ENCODE results near the gene ATP6V0A4. TPM values are rescaled to one million over a fixed set of nuclear protein-coding genes. Genes with fewer than 3 reads are reported as not detected.

ATP6V0A4 gene
- polyA plus RNA-seq, 2 donors = 1.3 to 4.4 TPM

GRCh38 chr7:138755842-138756590 is 42.0 kb downstream of the ATP6V0A4 start:
- no peak overlapping the region for H3K27ac ChIP-seq (ENCODE audit: low read depth in 2 of 2, low read length in 1 of 2)
- H3K27me3 ChIP-seq (ENCODE audit: control insufficient read depth in 1 of 2, insufficient read depth in 2 of 2, low read length in 2 of 2) = no peaks in the 10 kb centered on the region
- H3K4me1 ChIP-seq (ENCODE audit: control insufficient read depth in 2 of 2, insufficient read depth in 2 of 2, low read length in 1 of 2) = peaks cover 2 to 3% of the 10 kb centered on the region in 2 donors
- H3K9me3 ChIP-seq (ENCODE audit: control insufficient read depth in 2 of 2, insufficient read depth in 1 of 2, low read depth in 1 of 2, low read length in 1 of 2) = peaks cover 0 to 4% of the 10 kb centered on the region in 2 donors
- H3K36me3 ChIP-seq (ENCODE audit: control insufficient read depth in 2 of 2, insufficient read depth in 2 of 2, low read length in 1 of 2) = no peaks in the 10 kb centered on the region
- 60 to 72% methylated on average over 4 of the region's 4 CpGs for WGBS, 2 donors
- H3K4me3 ChIP-seq (ENCODE audit: low read depth in 1 of 2, low read length in 2 of 2) = no peak overlapping the region

DNA sequence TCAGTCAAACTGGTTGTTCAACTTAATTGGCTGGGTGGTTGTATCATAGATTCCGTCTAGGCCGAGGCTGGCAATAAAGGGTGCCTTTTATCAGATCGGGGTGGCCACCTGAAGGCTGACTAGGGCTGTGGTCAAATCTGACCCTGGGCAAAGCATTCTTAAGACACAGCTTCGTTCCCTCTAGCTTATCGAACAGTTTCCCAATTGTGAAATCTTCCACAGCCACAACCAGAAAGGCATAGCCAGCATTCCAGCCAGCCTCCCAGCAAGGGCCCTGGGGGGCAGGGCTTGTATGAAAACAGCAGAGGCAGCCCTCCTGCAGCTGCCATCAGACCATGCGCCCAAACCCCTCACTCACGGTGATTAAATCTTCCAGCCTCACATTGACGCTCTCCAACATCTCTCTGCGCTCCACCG is 42.7 kb downstream of the ATP6V0A4 start:
- H3K4me1 ChIP-seq (ENCODE audit: control insufficient read depth in 2 of 2, insufficient read depth in 2 of 2, low read length in 1 of 2) = peaks cover 2 to 3% of the 10 kb centered on the region in 2 donors
- no peaks in the 10 kb centered on the region for H3K27me3 ChIP-seq (ENCODE audit: control insufficient read depth in 1 of 2, insufficient read depth in 2 of 2, low read length in 2 of 2)
- no peaks in the 10 kb centered on the region for H3K36me3 ChIP-seq (ENCODE audit: control insufficient read depth in 2 of 2, insufficient read depth in 2 of 2, low read length in 1 of 2)
- H3K4me3 ChIP-seq (ENCODE audit: low read depth in 1 of 2, low read length in 2 of 2) = no peak overlapping the region
- no peak overlapping the region for H3K27ac ChIP-seq (ENCODE audit: low read depth in 2 of 2, low read length in 1 of 2)
- 77 to 80% methylated on average over 10 of the region's 10 CpGs for WGBS, 2 donors
- peaks cover 0 to 4% of the 10 kb centered on the region in 2 donors for H3K9me3 ChIP-seq (ENCODE audit: control insufficient read depth in 2 of 2, insufficient read depth in 1 of 2, low read depth in 1 of 2, low read length in 1 of 2)

DNA sequence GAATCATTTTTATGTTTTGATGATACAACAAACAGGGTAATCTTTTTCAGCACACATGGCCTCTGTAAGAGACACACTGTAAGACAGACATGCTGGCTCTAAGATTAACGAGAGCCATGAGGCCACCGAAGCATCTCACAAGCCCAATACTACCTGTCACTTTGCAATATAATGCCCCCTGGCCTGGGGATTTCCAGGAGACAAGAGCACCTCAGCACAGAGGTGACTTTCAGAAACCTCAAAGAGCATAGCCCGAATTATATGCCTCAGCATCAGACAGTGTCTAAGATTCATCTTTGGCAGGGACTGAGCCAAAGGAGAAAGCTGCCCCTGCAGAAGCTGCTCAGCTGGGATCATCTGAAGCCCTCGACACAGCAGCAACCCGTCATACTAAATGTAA is 44.4 kb downstream of the ATP6V0A4 start:
- 77 to 81% methylated on average over 5 of the region's 5 CpGs for WGBS, 2 donors
- Histone ChIP-seq H3K4me1 (ENCODE audit: control insufficient read depth in 2 of 2, insufficient read depth in 2 of 2, low read length in 1 of 2) (peaks cover 2 to 3% of the 10 kb centered on the region in 2 donors), H3K27me3 (ENCODE audit: control insufficient read depth in 1 of 2, insufficient read depth in 2 of 2, low read length in 2 of 2) (no peaks in the 10 kb centered on the region), H3K36me3 (ENCODE audit: control insufficient read depth in 2 of 2, insufficient read depth in 2 of 2, low read length in 1 of 2) (no peaks in the 10 kb centered on the region), H3K4me3 (ENCODE audit: low read depth in 1 of 2, low read length in 2 of 2) (no peak overlapping the region), H3K27ac (ENCODE audit: low read depth in 2 of 2, low read length in 1 of 2) (no peak overlapping the region), H3K9me3 (ENCODE audit: control insufficient read depth in 2 of 2, insufficient read depth in 1 of 2, low read depth in 1 of 2, low read length in 1 of 2) (no peaks in the 10 kb centered on the region)

- no peak overlapping the region for H3K4me3 ChIP-seq (ENCODE audit: low read depth in 1 of 2, low read length in 2 of 2)
- 79% methylated on average over 8 of the region's 8 CpGs for WGBS, 2 donors
- no peaks in the 10 kb centered on the region for H3K36me3 ChIP-seq (ENCODE audit: control insufficient read depth in 2 of 2, insufficient read depth in 2 of 2, low read length in 1 of 2)
- no peaks in the 10 kb centered on the region for H3K9me3 ChIP-seq (ENCODE audit: control insufficient read depth in 2 of 2, insufficient read depth in 1 of 2, low read depth in 1 of 2, low read length in 1 of 2)
- H3K27me3 ChIP-seq (ENCODE audit: control insufficient read depth in 1 of 2, insufficient read depth in 2 of 2, low read length in 2 of 2) = no peaks in the 10 kb centered on the region
- peak overlapping the region in 1 of 2 donors; percentile 20 for H3K27ac ChIP-seq (ENCODE audit: low read depth in 2 of 2, low read length in 1 of 2)
- peaks cover 2 to 3% of the 10 kb centered on the region in 2 donors for H3K4me1 ChIP-seq (ENCODE audit: control insufficient read depth in 2 of 2, insufficient read depth in 2 of 2, low read length in 1 of 2)
Measured at GRCh38 chr7:138753150-138753518, 44.9 kb downstream of the ATP6V0A4 start.

DNA sequence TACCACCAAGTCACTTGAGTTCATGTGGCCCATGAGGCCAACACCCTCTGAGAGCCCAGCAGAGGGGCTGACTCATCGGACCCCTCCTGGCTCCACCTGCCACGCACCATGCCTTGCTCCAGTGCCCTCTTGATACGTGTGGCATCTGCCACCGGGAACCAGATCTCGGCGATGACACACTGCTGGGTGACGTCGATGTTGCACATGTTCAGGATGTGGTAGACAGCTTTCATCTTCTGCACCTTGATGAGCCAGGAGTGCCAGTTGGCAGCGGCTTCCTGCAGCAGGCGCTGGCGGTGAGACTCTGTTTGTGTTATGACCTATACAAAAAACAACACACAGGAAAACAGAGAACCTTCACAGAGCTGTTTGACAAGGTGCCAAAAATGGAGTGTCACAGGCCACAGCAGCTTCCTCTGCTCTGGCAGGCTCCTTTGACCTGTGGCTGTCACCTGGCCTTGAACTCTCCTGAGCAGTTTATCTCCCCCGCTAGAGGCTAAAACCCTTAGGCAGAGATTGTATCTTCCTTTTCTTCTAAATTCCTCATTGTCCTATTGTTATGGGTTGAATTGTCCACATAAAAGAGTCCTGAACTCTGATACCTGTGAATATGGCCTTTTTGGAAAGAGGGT is 45.4 kb downstream of the ATP6V0A4 start:
- H3K27ac ChIP-seq (ENCODE audit: low read depth in 2 of 2, low read length in 1 of 2) = peak overlapping the region in 1 of 2 donors; percentile 38
- WGBS, 2 donors = 46 to 51% methylated on average over 12 of the region's 12 CpGs
- H3K36me3 ChIP-seq (ENCODE audit: control insufficient read depth in 2 of 2, insufficient read depth in 2 of 2, low read length in 1 of 2) = no peaks in the 10 kb centered on the region
- peaks cover 2 to 3% of the 10 kb centered on the region in 2 donors for H3K4me1 ChIP-seq (ENCODE audit: control insufficient read depth in 2 of 2, insufficient read depth in 2 of 2, low read length in 1 of 2)
- no peaks in the 10 kb centered on the region for H3K27me3 ChIP-seq (ENCODE audit: control insufficient read depth in 1 of 2, insufficient read depth in 2 of 2, low read length in 2 of 2)
- no peaks in the 10 kb centered on the region for H3K9me3 ChIP-seq (ENCODE audit: control insufficient read depth in 2 of 2, insufficient read depth in 1 of 2, low read depth in 1 of 2, low read length in 1 of 2)
- H3K4me3 ChIP-seq (ENCODE audit: low read depth in 1 of 2, low read length in 2 of 2) = no peak overlapping the region

GRCh38 chr7:138750901-138751464 is 47.0 kb downstream of the ATP6V0A4 start:
- Histone ChIP-seq H3K27me3 (ENCODE audit: control insufficient read depth in 1 of 2, insufficient read depth in 2 of 2, low read length in 2 of 2) (no peaks in the 10 kb centered on the region), H3K36me3 (ENCODE audit: control insufficient read depth in 2 of 2, insufficient read depth in 2 of 2, low read length in 1 of 2) (no peaks in the 10 kb centered on the region), H3K4me1 (ENCODE audit: control insufficient read depth in 2 of 2, insufficient read depth in 2 of 2, low read length in 1 of 2) (peaks cover 2 to 3% of the 10 kb centered on the region in 2 donors), H3K4me3 (ENCODE audit: low read depth in 1 of 2, low read length in 2 of 2) (no peak overlapping the region), H3K9me3 (ENCODE audit: control insufficient read depth in 2 of 2, insufficient read depth in 1 of 2, low read depth in 1 of 2, low read length in 1 of 2) (no peaks in the 10 kb centered on the region), H3K27ac (ENCODE audit: low read depth in 2 of 2, low read length in 1 of 2) (no peak overlapping the region)
- WGBS, 2 donors = 76 to 79% methylated on average over 18 of the region's 18 CpGs

- H3K36me3 ChIP-seq (ENCODE audit: control insufficient read depth in 2 of 2, insufficient read depth in 2 of 2, low read length in 1 of 2) = no peaks in the 10 kb centered on the region
- no peak overlapping the region for H3K4me3 ChIP-seq (ENCODE audit: low read depth in 1 of 2, low read length in 2 of 2)
- H3K27me3 ChIP-seq (ENCODE audit: control insufficient read depth in 1 of 2, insufficient read depth in 2 of 2, low read length in 2 of 2) = no peaks in the 10 kb centered on the region
- H3K9me3 ChIP-seq (ENCODE audit: control insufficient read depth in 2 of 2, insufficient read depth in 1 of 2, low read depth in 1 of 2, low read length in 1 of 2) = no peaks in the 10 kb centered on the region
- H3K27ac ChIP-seq (ENCODE audit: low read depth in 2 of 2, low read length in 1 of 2) = no peak overlapping the region
- peaks cover 2 to 3% of the 10 kb centered on the region in 2 donors for H3K4me1 ChIP-seq (ENCODE audit: control insufficient read depth in 2 of 2, insufficient read depth in 2 of 2, low read length in 1 of 2)
- WGBS, 2 donors = 91 to 94% methylated on average over 15 of the region's 15 CpGs
Measured at GRCh38 chr7:138750473-138750872, 47.5 kb downstream of the ATP6V0A4 start.

- Histone ChIP-seq H3K27ac (ENCODE audit: low read depth in 2 of 2, low read length in 1 of 2) (no peak overlapping the region), H3K36me3 (ENCODE audit: control insufficient read depth in 2 of 2, insufficient read depth in 2 of 2, low read length in 1 of 2) (no peaks in the 10 kb centered on the region), H3K27me3 (ENCODE audit: control insufficient read depth in 1 of 2, insufficient read depth in 2 of 2, low read length in 2 of 2) (no peaks in the 10 kb centered on the region), H3K9me3 (ENCODE audit: control insufficient read depth in 2 of 2, insufficient read depth in 1 of 2, low read depth in 1 of 2, low read length in 1 of 2) (no peaks in the 10 kb centered on the region), H3K4me3 (ENCODE audit: low read depth in 1 of 2, low read length in 2 of 2) (no peak overlapping the region), H3K4me1 (ENCODE audit: control insufficient read depth in 2 of 2, insufficient read depth in 2 of 2, low read length in 1 of 2) (peaks cover 0 to 2% of the 10 kb centered on the region in 2 donors)
- 40 to 56% methylated on average over 3 of the region's 3 CpGs for WGBS, 2 donors
Measured at GRCh38 chr7:138749960-138750359, 48.0 kb downstream of the ATP6V0A4 start.

- H3K36me3 ChIP-seq (ENCODE audit: control insufficient read depth in 2 of 2, insufficient read depth in 2 of 2, low read length in 1 of 2) = no peaks in the 10 kb centered on the region
- peaks cover 0 to 2% of the 10 kb centered on the region in 2 donors for H3K4me1 ChIP-seq (ENCODE audit: control insufficient read depth in 2 of 2, insufficient read depth in 2 of 2, low read length in 1 of 2)
- no peak overlapping the region for H3K27ac ChIP-seq (ENCODE audit: low read depth in 2 of 2, low read length in 1 of 2)
- H3K27me3 ChIP-seq (ENCODE audit: control insufficient read depth in 1 of 2, insufficient read depth in 2 of 2, low read length in 2 of 2) = no peaks in the 10 kb centered on the region
- H3K4me3 ChIP-seq (ENCODE audit: low read depth in 1 of 2, low read length in 2 of 2) = no peak overlapping the region
- WGBS, 2 donors = 82 to 86% methylated on average over 6 of the region's 6 CpGs
- H3K9me3 ChIP-seq (ENCODE audit: control insufficient read depth in 2 of 2, insufficient read depth in 1 of 2, low read depth in 1 of 2, low read length in 1 of 2) = no peaks in the 10 kb centered on the region
Measured at GRCh38 chr7:138748666-138749065, 49.3 kb downstream of the ATP6V0A4 start.

Data from esophagus (tissue), 2 donors.